Motor neuron (in vitro differentiated cells): ENCODE results near the gene FAM107B. TPM values are rescaled to one million over a fixed set of nuclear protein-coding genes. Genes with fewer than 3 reads are reported as not detected.

ENCODE experiments used
- ATAC-seq, 8 experiments: fragments of 200-7000 bp; cut with Tn5 transposase; replicated peaks in 6 of 8; 2 replicates each; pipeline ENCODE4 v1.8.0; 2021; ENCODE audit warnings: mild to moderate bottlenecking in 8 of 8, moderate library complexity in 8 of 8
- H3K27ac ChIP-seq, 2 donors: fragments of 250-450 bp; sonication (Bioruptor Pico); 2 replicates each; pipeline ENCODE4 v1.9.0; 2021; ENCODE audit warnings: antibody characterized with exemption in 2 of 2, mild to moderate bottlenecking in 2 of 2, moderate library complexity in 1 of 2
- H3K4me1 ChIP-seq, 2 donors: fragments of 250-450 bp; sonication (Bioruptor Pico); replicated peaks in 1 of 2; 2 replicates each; pipeline ENCODE4 v1.6.1; 2021; ENCODE audit warnings: antibody characterized with exemption in 2 of 2, mild to moderate bottlenecking in 2 of 2, moderate library complexity in 1 of 2
- H3K4me3 ChIP-seq, 5 donors: fragments of 250-450 bp; sonication (Bioruptor Pico); 2 replicates each; pipeline ENCODE4 v1.9.0; 2021; ENCODE audit warnings: antibody characterized with exemption in 5 of 5, mild to moderate bottlenecking in 5 of 5, moderate library complexity in 4 of 5
- WGBS, 10 experiments: fragments of 450-650 bp; shearing (Covaris generic); methylation state at CpG; one replicate each; pipeline ENCODE4 v1.0.0; 2022; 5-methylcytosine and 5-hydroxymethylcytosine counted together
- in situ Hi-C, 9 experiments: fragments of 400-800 bp; cut with MboI; loops; one replicate each; pipeline ENCODE4 v1.15.0; 2021; ENCODE audit warnings: low sequenced_read_pairs in 9 of 9, low pct_unique_long_range_greater_than_20kb in 2 of 9; ENCODE audit not compliant: unreplicated experiment in 9 of 9
- total RNA-seq, 8 experiments: library from RNA; unstranded; fragments of 300-600 nt; gene quantifications; 2 replicates each; pipeline versions ENCODE4 v1.2.3 to v1.2.4, GENCODE V29; 2022

Gene FAM107B
- total RNA-seq, 8 experiments from 2014 or later = 2.0 to 60.4 (median 25.4) TPM

GRCh38 chr10:14678637-14679036, 96.1 kb downstream of the FAM107B start:
- H3K27ac ChIP-seq = no peak overlapping the region
- peaks cover 3 to 6% of the 10 kb centered on the region in 2 donors for H3K4me1 ChIP-seq
- ATAC-seq = no peak
- 20 to 100% (median 75%) methylated on average over 1 to 3 of the region's 3 CpGs; no CpG with 5 or more reads in 1 of the 10 experiments for WGBS, 10 experiments
- H3K4me3 ChIP-seq = no peak overlapping the region
- in situ Hi-C loops = no loop called here

- in situ Hi-C loops = no loop called here
- Histone ChIP-seq H3K27ac (no peak overlapping the region), H3K4me3 (no peak overlapping the region), H3K4me1 (peaks cover 3 to 6% of the 10 kb centered on the region in 2 donors)
- WGBS, 10 experiments = 33 to 86% (median 44%) methylated on average over 1 to 3 of the region's 3 CpGs; no CpG with 5 or more reads in 3 of the 10 experiments
- no peak for ATAC-seq
Observed at GRCh38 chr10:14676732-14677131, 98.0 kb downstream of the FAM107B start.

DNA sequence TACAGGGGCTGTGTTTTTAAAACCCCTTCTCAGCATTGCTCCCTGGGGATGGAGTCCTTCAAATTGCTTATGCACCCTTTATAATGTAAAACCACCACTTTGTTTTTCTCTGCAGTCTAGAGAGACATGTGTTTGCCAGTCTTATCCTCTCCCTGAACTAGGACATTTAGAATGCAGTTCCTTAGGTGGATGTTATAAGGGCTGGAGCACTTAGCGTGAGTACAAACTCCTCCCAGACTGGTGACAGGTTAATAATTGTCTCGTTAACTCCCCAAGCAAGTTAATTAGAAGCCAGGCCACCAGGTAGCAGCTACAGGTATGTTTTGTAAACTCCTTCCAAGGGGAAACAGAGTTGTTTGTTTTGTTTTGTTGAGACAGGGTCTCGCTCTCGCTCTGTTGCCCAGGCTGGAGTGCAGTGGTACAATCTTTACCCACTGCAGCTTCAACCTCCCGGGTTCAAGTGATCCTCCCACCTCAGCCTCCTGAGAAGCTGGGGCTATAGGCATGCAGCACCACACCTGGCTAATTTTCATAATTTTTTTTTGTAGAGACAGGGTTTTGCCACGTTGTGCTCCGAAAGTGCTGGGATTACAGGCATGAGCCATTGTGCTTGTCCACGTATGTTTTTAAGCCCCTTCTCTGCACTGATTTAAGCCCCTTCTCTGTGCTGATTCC, 100.2 kb downstream of the FAM107B start:
- H3K4me3 ChIP-seq = no peak overlapping the region

GRCh38 chr10:14673189-14673861, 101.4 kb downstream of the FAM107B start:
- Histone ChIP-seq H3K27ac (no peak overlapping the region), H3K4me3 (no peak overlapping the region), H3K4me1 (peaks cover 3 to 6% of the 10 kb centered on the region in 2 donors)
- WGBS, 10 experiments = 2 to 91% (median 67%) methylated on average over 7 to 9 of the region's 9 CpGs
- in situ Hi-C loops = no loop called here
- peak in 1 of 8 experiments; percentile 18 for ATAC-seq

More for the DNA sequence above, 100.2 kb downstream of the FAM107B start:
- WGBS, 10 experiments = 0 to 83% (median 57%) methylated on average over 1 to 7 of the region's 8 CpGs; no CpG with 5 or more reads in 1 of the 10 experiments
- peaks cover 3 to 6% of the 10 kb centered on the region in 2 donors for H3K4me1 ChIP-seq
- in situ Hi-C loops = no loop called here
- H3K27ac ChIP-seq = no peak overlapping the region
- peak in 3 of 8 experiments; percentile 31 to 36 (median 34) for ATAC-seq

DNA sequence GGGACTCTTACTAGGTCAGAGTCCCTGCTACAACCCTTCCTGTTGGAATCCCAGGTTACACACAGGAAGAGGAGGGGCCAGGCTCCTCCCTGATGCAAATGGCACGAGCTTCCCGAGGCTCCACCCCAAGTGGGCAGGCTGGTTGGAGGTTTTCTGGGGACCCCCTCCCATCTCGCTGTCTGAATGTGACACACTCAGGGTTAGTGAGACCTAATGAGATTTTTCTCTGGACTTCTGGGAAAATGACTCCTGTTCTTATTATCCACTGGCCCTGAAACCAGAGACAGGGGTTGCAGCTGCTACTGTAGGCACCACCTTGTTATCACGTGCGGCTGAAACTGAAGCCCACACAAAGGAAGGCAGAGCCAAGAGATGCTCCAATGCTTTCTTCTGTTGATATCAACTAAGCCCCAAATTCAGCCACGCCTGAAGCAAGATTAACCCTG, 103.3 kb downstream of the FAM107B start:
- peaks cover 3 to 11% of the 10 kb centered on the region in 2 donors for H3K4me1 ChIP-seq
- H3K4me3 ChIP-seq = no peak overlapping the region
- ATAC-seq = peak in 4 of 8 experiments; percentile 38 to 83 (median 62)
- WGBS, 10 experiments = 39 to 86% (median 80%) methylated on average over 1 to 6 of the region's 6 CpGs; no CpG with 5 or more reads in 5 of the 10 experiments
- H3K27ac ChIP-seq = no peak overlapping the region
- in situ Hi-C loops = no loop called here

GRCh38 chr10:14670551-14671240, 104.0 kb downstream of the FAM107B start:
- H3K4me3 ChIP-seq = no peak overlapping the region
- H3K27ac ChIP-seq = no peak overlapping the region
- WGBS, 10 experiments = 0 to 100% (median 80%) methylated on average over 1 to 6 of the region's 8 CpGs; no CpG with 5 or more reads in 1 of the 10 experiments
- peaks cover 3 to 11% of the 10 kb centered on the region in 2 donors for H3K4me1 ChIP-seq
- ATAC-seq = peak; percentile 14 to 72 (median 35)
- in situ Hi-C loops = no loop called here

DNA sequence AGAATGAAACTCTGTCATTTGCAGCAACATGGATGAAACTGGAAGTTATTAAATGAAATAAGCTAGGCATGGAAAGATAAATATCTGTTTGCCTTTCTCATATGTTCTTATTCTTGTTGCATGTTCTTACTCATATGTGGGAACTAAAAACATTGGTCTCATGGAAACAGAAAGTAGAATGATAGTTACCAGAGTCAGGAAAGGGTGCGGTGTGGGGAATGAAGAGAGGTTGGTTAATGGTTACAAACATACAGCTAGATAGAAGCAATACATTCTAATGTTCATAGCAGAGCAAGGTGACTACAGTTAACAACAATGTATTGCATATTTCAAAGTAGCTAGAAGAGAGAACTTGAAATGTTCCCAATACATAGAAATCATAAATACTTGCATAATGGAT, 105.1 kb downstream of the FAM107B start:
- in situ Hi-C loops = no loop called here
- H3K4me3 ChIP-seq = no peak overlapping the region
- 67 to 100% (median 100%) methylated on average over 1 of the region's 1 CpG; no CpG with 5 or more reads in 1 of the 10 experiments for WGBS, 10 experiments
- no peak for ATAC-seq
- H3K27ac ChIP-seq = no peak overlapping the region
- peaks cover 9 to 11% of the 10 kb centered on the region in 2 donors for H3K4me1 ChIP-seq

GRCh38 chr10:14667781-14668180, 106.9 kb downstream of the FAM107B start:
- Histone ChIP-seq H3K27ac (no peak overlapping the region), H3K4me1 (peaks cover 5 to 6% of the 10 kb centered on the region in 2 donors), H3K4me3 (no peak overlapping the region)
- no peak for ATAC-seq
- 22 to 100% (median 83%) methylated on average over 1 to 3 of the region's 4 CpGs; no CpG with 5 or more reads in 1 of the 10 experiments for whole genome bisulfite sequencing, 10 experiments
- in situ Hi-C loops = no loop called here

- no peak for ATAC-seq
- in situ Hi-C loops = no loop called here
- H3K4me3 ChIP-seq = no peak overlapping the region
- 5 to 94% (median 78%) methylated on average over 3 to 6 of the region's 6 CpGs for WGBS, 10 experiments
- peaks cover 5 to 6% of the 10 kb centered on the region in 2 donors for H3K4me1 ChIP-seq
- no peak overlapping the region for H3K27ac ChIP-seq
Observed at GRCh38 chr10:14667280-14667679, 107.4 kb downstream of the FAM107B start.

DNA sequence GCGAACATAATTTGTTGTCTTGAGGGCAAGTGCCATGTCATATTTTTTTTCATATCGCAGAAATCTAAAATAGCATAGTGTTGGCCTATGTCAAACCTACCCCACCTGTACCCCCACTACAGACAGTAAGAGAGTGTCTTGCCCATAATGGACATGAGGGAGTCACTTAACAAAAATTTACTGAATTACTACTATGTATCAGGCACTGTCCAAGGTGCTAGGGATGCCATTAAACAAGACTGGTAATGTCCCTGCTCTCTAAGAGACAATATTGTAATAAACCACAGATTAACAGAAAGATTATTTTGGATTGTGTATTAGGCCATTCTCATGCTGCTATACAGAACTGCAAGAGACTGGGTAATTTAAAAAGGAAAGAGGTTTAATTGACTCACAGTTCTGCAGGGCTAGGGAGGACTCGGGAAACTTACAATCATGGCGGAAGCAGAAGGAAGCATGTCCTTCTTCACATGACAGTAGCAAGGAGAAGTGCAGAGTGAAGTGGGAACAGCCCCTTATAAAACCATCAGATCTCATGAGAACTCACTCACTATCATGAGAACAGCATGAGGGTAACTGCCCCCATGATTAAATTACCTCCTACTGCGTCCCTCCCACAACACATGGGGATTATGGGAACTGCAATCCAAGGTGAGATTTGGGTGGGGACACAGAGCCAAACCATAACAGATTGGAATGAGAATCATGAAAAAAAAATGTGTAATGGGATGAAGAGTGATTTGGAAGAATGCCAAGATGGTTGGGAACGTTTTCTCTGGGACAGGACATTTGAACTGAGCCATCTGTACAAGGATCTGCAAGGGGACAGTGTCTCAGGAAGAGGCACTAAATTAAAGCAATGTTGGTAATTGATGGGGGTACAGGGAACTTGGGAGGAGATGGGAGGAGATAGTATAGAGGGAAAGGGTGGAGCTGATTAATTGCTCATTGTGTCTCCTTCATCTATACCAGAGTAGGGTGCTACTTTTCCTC, 108.5 kb downstream of the FAM107B start:
- Histone ChIP-seq H3K4me1 (peaks cover 5 to 6% of the 10 kb centered on the region in 2 donors), H3K4me3 (no peak overlapping the region), H3K27ac (no peak overlapping the region)
- in situ Hi-C loops = no loop called here
- WGBS, 10 experiments = 56 to 100% (median 77%) methylated on average over 1 to 6 of the region's 6 CpGs
- ATAC-seq = no peak

GRCh38 chr10:14665304-14665703, 109.4 kb downstream of the FAM107B start:
- 0 to 14% (median 0%) methylated on average over 1 of the region's 1 CpG; no CpG with 5 or more reads in 3 of the 10 experiments for WGBS, 10 experiments
- in situ Hi-C loops = no loop called here
- peak in 5 of 8 experiments; percentile 24 to 83 (median 52) for ATAC-seq
- no peak overlapping the region for H3K4me3 ChIP-seq
- no peak overlapping the region for H3K27ac ChIP-seq
- H3K4me1 ChIP-seq = peaks cover 5 to 6% of the 10 kb centered on the region in 2 donors

GRCh38 chr10:14664345-14664744, 110.4 kb downstream of the FAM107B start:
- ATAC-seq = no peak
- 17 to 100% (median 71%) methylated on average over 1 of the region's 1 CpG; no CpG with 5 or more reads in 3 of the 10 experiments for WGBS, 10 experiments
- Histone ChIP-seq H3K27ac (no peak overlapping the region), H3K4me3 (no peak overlapping the region), H3K4me1 (peaks cover 5 to 6% of the 10 kb centered on the region in 2 donors)
- in situ Hi-C loops = no loop called here
